ENCODE results near the gene CLCA2.

DNA sequence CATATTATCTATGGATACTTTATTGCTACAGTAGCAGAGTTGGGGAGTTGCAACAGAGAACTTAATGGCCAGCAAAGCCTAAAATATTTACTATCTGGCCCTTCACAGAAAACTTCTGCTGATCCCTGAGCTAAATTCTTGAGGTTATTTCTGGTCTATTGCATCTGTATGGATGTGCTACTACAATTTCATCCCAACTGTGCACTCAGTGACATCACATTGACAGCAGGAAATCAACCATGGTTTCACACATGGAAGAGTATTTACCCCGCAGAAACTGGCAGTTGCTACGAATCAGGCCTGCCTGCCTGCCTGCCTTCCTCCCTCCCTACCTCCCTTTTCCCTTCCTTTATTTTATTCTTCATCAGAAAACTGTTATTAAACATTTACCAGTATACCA lies 12.1 kb downstream of the CLCA2 start:
- TF ChIP-seq, protein P1, sequence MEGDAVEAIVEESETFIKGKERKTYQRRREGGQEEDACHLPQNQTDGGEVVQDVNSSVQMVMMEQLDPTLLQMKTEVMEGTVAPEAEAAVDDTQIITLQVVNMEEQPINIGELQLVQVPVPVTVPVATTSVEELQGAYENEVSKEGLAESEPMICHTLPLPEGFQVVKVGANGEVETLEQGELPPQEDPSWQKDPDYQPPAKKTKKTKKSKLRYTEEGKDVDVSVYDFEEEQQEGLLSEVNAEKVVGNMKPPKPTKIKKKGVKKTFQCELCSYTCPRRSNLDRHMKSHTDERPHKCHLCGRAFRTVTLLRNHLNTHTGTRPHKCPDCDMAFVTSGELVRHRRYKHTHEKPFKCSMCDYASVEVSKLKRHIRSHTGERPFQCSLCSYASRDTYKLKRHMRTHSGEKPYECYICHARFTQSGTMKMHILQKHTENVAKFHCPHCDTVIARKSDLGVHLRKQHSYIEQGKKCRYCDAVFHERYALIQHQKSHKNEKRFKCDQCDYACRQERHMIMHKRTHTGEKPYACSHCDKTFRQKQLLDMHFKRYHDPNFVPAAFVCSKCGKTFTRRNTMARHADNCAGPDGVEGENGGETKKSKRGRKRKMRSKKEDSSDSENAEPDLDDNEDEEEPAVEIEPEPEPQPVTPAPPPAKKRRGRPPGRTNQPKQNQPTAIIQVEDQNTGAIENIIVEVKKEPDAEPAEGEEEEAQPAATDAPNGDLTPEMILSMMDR (IDR thresholded peaks at IDR 0.05) = no peak
- TF ChIP-seq POLR2AphosphoS5 (IDR thresholded peaks at IDR 0.05) (no peak), EP300 (IDR thresholded peaks at IDR 0.05) (no peak), POLR2A (IDR thresholded peaks at IDR 0.05) (no peak)

All from sigmoid colon (tissue), 4 donors.